Measurements from ENCODE around the gene MFAP2.

DNA sequence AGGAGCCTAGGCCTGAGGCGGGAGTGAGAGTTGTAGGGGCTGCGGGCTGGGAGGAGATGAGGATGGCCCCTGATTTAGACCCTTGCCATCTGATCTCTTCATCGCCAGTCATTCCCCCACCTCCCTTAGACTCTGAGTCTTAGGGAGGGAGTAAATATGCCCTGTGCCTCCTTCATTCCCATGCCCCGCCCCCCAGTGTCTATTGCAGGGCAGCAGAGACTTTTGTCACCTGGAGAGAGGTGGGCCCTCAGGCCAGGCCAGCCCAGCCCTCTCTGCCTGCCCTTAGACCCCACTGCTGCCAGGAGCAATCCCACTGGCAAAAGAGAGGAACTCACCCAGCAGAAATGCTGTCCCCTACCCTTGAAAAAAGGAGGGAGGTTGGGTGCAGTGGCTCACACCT lies 3.2 kb upstream of the MFAP2 start:
- TF ChIP-seq ZNF274 (IDR thresholded peaks at IDR 0.05; ENCODE audit: low read length), result no peak
- no peak for TF ChIP-seq ZNF274 (tag by site-specific recombination; IDR thresholded peaks at IDR 0.05; ENCODE audit: borderline replicate concordance)
- TF ChIP-seq, protein P1, sequence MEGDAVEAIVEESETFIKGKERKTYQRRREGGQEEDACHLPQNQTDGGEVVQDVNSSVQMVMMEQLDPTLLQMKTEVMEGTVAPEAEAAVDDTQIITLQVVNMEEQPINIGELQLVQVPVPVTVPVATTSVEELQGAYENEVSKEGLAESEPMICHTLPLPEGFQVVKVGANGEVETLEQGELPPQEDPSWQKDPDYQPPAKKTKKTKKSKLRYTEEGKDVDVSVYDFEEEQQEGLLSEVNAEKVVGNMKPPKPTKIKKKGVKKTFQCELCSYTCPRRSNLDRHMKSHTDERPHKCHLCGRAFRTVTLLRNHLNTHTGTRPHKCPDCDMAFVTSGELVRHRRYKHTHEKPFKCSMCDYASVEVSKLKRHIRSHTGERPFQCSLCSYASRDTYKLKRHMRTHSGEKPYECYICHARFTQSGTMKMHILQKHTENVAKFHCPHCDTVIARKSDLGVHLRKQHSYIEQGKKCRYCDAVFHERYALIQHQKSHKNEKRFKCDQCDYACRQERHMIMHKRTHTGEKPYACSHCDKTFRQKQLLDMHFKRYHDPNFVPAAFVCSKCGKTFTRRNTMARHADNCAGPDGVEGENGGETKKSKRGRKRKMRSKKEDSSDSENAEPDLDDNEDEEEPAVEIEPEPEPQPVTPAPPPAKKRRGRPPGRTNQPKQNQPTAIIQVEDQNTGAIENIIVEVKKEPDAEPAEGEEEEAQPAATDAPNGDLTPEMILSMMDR (tag by site-specific recombination; IDR thresholded peaks at IDR 0.05), result no peak
- no peak for TF ChIP-seq ZNF521 (tag by site-specific recombination; IDR thresholded peaks at IDR 0.05)
- no peak for TF ChIP-seq GLI2 (tag by site-specific recombination; IDR thresholded peaks at IDR 0.05; ENCODE audit: borderline replicate concordance, low read depth)
- no peak for TF ChIP-seq TCF7L2 (IDR thresholded peaks at IDR 0.05; ENCODE audit: borderline replicate concordance, low read depth, low read length)
- TF ChIP-seq ZNF660 (tag by site-specific recombination; IDR thresholded peaks at IDR 0.05), result no peak
- no peak for TF ChIP-seq ZNF510 (tag by site-specific recombination; IDR thresholded peaks at IDR 0.05; ENCODE audit: insufficient replicate concordance)

Data from HEK293 (cell line).